Stimulated activated CD4-positive, alpha-beta T cell treated with anti-CD3 and anti-CD28 coated beads, Interleukin-1b, Interleukin-23, amount 100 ng/mL, for 1 hour (primary cell): ENCODE measurements around the gene PPARD.
"Not testable (repeated sequence)": the region's sequence is repeated elsewhere in the genome, so short reads cannot be mapped to it uniquely, and the experiment has no call there.

ENCODE experiments used
- DNase-seq, 2 donors: peaks; one replicate each; pipeline ENCODE4 v3.0.0-alpha.2; 2020; ENCODE audit warnings: low read depth in 2 of 2

PPARD gene

GRCh38 chr6:35406711-35407485 lies 64.5 kb downstream of the PPARD start:
- DNase-seq: no peak

GRCh38 chr6:35409245-35409644 lies 66.9 kb downstream of the PPARD start:
- no peak for DNase-seq

GRCh38 chr6:35410131-35410530 lies 67.8 kb downstream of the PPARD start:
- DNase-seq: no peak

- no peak for DNase-seq
Observed at GRCh38 chr6:35411066-35411465, 68.7 kb downstream of the PPARD start.

GRCh38 chr6:35412102-35412501 lies 69.7 kb downstream of the PPARD start:
- DNase-seq: no peak

- no peak for DNase-seq
Observed at GRCh38 chr6:35413911-35414310, 71.6 kb downstream of the PPARD start.

- no peak for DNase-seq
Observed at GRCh38 chr6:35415065-35415891, 72.9 kb downstream of the PPARD start.

GRCh38 chr6:35417979-35418661 lies 75.8 kb downstream of the PPARD start:
- DNase-seq: no peak

GRCh38 chr6:35419417-35419816 lies 77.1 kb downstream of the PPARD start:
- DNase-seq: no peak

GRCh38 chr6:35419961-35420360 lies 77.6 kb downstream of the PPARD start:
- no peak for DNase-seq

- DNase-seq: no peak
Observed at GRCh38 chr6:35425284-35425683, 82.9 kb downstream of the PPARD start.

GRCh38 chr6:35426074-35426473 lies 83.7 kb downstream of the PPARD start:
- DNase-seq: no peak

GRCh38 chr6:35427435-35427834 lies 85.1 kb downstream of the PPARD start:
- no peak for DNase-seq

GRCh38 chr6:35427851-35428321 lies 85.5 kb downstream of the PPARD start:
- DNase-seq: no peak

- no peak for DNase-seq
Observed at GRCh38 chr6:35428421-35429149, 86.2 kb downstream of the PPARD start.

GRCh38 chr6:35429463-35429862 lies 87.1 kb downstream of the PPARD start:
- DNase-seq: no peak

GRCh38 chr6:35432291-35432690 lies 89.9 kb downstream of the PPARD start:
- no peak for DNase-seq

- DNase-seq: not testable (repeated sequence)
Observed at GRCh38 chr6:35432702-35433101, 90.3 kb downstream of the PPARD start.

- no peak for DNase-seq
Observed at GRCh38 chr6:35435074-35435837, 92.9 kb downstream of the PPARD start.

GRCh38 chr6:35436071-35436857 lies 93.9 kb downstream of the PPARD start:
- DNase-seq: no peak
